Stimulated activated CD4-positive, alpha-beta T cell treated with anti-CD3 and anti-CD28 coated beads, TNF-alpha, amount 100 ng/mL, for 4 hours (primary cell): Measurements from ENCODE around the gene TRH.
"Not testable (repeated sequence)": the region's sequence is repeated elsewhere in the genome, so short reads cannot be mapped to it uniquely, and the experiment has no call there.

Source experiments
- DNase-seq, 3 experiments: peaks; one replicate each; pipeline ENCODE4 v3.0.0-alpha.2; 2020; ENCODE audit warnings: low read depth in 3 of 3

The TRH gene

DNA sequence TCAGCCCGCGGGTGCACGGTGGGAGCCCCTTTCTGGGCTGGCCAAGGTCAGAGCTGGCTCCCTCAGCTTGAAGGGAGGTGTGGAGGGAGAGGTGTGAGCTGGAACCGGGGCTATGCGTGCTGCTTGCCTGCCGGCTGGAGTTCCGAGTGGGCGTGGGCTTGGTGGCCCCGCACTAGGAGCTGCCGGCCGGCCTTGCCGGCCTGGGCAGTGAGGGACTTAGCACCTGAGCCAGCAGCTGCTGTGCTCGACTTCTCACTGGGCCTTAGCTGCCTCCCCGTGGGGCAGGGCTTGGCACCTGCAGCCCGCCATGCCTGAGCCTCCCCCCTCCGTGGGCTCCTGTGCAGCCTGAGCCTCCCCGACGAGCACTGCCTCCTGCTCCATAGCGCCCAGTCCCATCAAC lies 36.0 kb downstream of the TRH start:
- no peak for DNase-seq

GRCh38 chr3:130012108-130012507 lies 37.6 kb downstream of the TRH start:
- not testable (repeated sequence) for DNase-seq

GRCh38 chr3:130013246-130013645 lies 38.7 kb downstream of the TRH start:
- not testable (repeated sequence) for DNase-seq

- no peak for DNase-seq
Observed at GRCh38 chr3:130014526-130014925, 40.0 kb downstream of the TRH start.

GRCh38 chr3:130017661-130018060 lies 43.1 kb downstream of the TRH start:
- not testable (repeated sequence) for DNase-seq

DNA sequence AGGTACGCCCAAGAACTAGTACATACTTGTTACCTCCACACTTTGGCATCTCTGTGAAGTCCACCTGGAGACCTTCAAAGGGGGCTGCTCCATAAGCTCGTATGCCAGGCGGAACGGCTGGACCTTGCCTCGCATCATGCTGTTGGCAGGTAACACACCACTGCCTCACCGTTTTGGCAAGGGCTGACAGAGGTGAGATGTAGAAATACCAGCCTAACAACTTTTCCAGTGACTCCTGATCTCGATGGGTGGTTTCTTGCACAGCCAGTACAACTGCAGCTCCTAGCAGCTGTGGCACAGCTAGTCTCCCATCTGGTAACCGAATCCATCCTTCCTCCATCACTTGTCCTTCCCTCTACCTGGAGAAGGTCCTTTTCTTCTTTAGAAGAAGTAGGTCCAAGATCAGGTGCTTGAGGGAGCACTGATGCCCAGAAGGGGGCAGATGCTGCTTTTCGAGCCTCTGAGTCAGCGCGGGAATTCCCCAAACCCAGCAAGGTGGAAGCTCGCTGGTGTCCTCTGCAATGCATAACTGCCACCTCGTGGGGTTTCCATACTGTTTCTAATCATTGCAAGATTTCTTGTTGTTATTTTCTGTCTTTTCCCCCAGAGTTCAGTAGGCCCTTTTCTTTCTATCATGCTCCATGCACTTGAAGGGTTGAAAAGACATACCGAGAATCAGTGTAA lies 51.8 kb downstream of the TRH start:
- not testable (repeated sequence) for DNase-seq

- not testable (repeated sequence) for DNase-seq
Observed at GRCh38 chr3:130027437-130027836, 52.9 kb downstream of the TRH start.
